GM23338 (cell line): ENCODE data around the gene KRTAP4-1.

Source experiments
- CREB1 ChIP-seq: fragments of 250-450 bp; sonication (Bioruptor Pico); IDR thresholded peaks from 2 replicates; pipeline ENCODE4 v1.5.0; 2020; ENCODE audit warnings: low read depth, mild to moderate bottlenecking, moderate library complexity
- CTCF ChIP-seq, 2 experiments: fragments of 200-600 bp in 1 of 2; sonication (generic) in 1 of 2; conservative IDR thresholded peaks; 2 replicates each; pipeline versions ENCODE4 v1.5.1 to v1.6.1; 2016 to 2017; ENCODE audit warnings: antibody characterized with exemption in 2 of 2, low read depth in 2 of 2, mild to moderate bottlenecking in 2 of 2, moderate library complexity in 1 of 2
- EZH2 ChIP-seq: fragments of 200-600 bp; sonication (generic); IDR thresholded peaks from one replicate; pipeline ENCODE4 v1.8.0; 2017; ENCODE audit warnings: antibody characterized with exemption, mild to moderate bottlenecking, low read depth; ENCODE audit not compliant: unreplicated experiment
- EZH2phosphoT487 ChIP-seq: fragments of 200-600 bp; sonication (generic); IDR thresholded peaks from one replicate; pipeline ENCODE4 v1.8.1; 2018; ENCODE audit warnings: antibody characterized with exemption; ENCODE audit not compliant: unreplicated experiment
- JUNB ChIP-seq: IDR thresholded peaks from one replicate; pipeline ENCODE4 v1.6.1; 2016; ENCODE audit warnings: antibody characterized with exemption; ENCODE audit not compliant: unreplicated experiment
- NANOG ChIP-seq: IDR thresholded peaks from 2 replicates; pipeline ENCODE4 v1.6.1; 2016; ENCODE audit warnings: antibody characterized with exemption, borderline replicate concordance
- POLR2AphosphoS5 ChIP-seq: IDR thresholded peaks from 2 replicates; pipeline ENCODE4 v1.6.1; 2016; ENCODE audit warnings: antibody characterized with exemption, low read depth
- REST ChIP-seq: IDR thresholded peaks from one replicate; pipeline ENCODE4 v1.6.1; 2018; ENCODE audit warnings: antibody characterized with exemption; ENCODE audit not compliant: unreplicated experiment
- STAT1 ChIP-seq: IDR thresholded peaks from one replicate; pipeline ENCODE4 v1.6.1; 2016; ENCODE audit warnings: antibody characterized with exemption; ENCODE audit not compliant: unreplicated experiment

- TF ChIP-seq CTCF (conservative IDR thresholded peaks at IDR 0.05; ENCODE audit: low read depth in 2 of 2) (no peak), STAT1 (no peak), REST (no peak), EZH2 (no peak), JUNB (no peak), POLR2AphosphoS5 (no peak), CREB1 (CRISPR knock-in tag) (no peak), EZH2phosphoT487 (no peak), NANOG (no peak)
Observed at GRCh38 chr17:41185001-41185400, 290 bp upstream of the KRTAP4-1 start.
